Endothelial cell of umbilical vein (primary cell): ENCODE data around the gene INPP5J. TPM values are rescaled to one million over a fixed set of nuclear protein-coding genes. Genes with fewer than 3 reads are reported as not detected.
A peak's percentile ranks its signal among the peaks of the same experiment; 100 is the strongest.

Experiments
- BruUV-seq: library from RNA; stranded (reverse); fragments of 400-500 nt; replicated peaks from 2 replicates; lab custom pipeline; 2021; lab: Mats Ljungman, UMichigan
- CTCF ChIA-PET: fragments of 300-600, 350-600 bp; sonication (Branson Sonifier 250); formaldehyde crosslinking; loops from one replicate; lab custom pipeline; 2021; ENCODE audit warnings: antibody characterized with exemption, inconsistent platforms; lab: Charles Lee
- POLR2A ChIA-PET: fragments of 300-600, 350-600 bp; sonication (Branson Sonifier 250); formaldehyde crosslinking; loops from one replicate; lab custom pipeline; 2021; ENCODE audit warnings: antibody characterized with exemption, inconsistent platforms; lab: Charles Lee
- DNase-seq: peaks from one replicate; pipeline ENCODE4 v3.0.0-alpha.2; 2011; ENCODE audit warnings: low read depth, low spot score
- FAIRE-seq: peaks from 2 replicates; lab custom pipeline; 2011; peaks lifted over from hg19 to GRCh38; lab: Jason Lieb, UNC
- H2AFZ ChIP-seq: 2 replicates; pipeline ENCODE4 v1.6.0; 2012; ENCODE audit warnings: low read depth, low read length, control low read depth, inconsistent platforms
- H3K27ac ChIP-seq: 2 replicates; pipeline ENCODE4 v1.5.1; 2011; ENCODE audit warnings: low read depth, mild to moderate bottlenecking, control low read depth, low read length, moderate library complexity; ENCODE audit not compliant: insufficient read depth
- H3K27me3 ChIP-seq, 2 experiments: 2 replicates each; pipeline versions ENCODE4 v1.6.0 to v1.6.1; 2011; ENCODE audit warnings: low read length in 2 of 2, mixed read lengths in 1 of 2; ENCODE audit not compliant: control insufficient read depth in 2 of 2, insufficient read depth in 2 of 2
- H3K36me3 ChIP-seq, 2 experiments: 2 replicates in 1 of 2; 3 replicates in 1 of 2; pipeline ENCODE4 v1.5.1; 2011; ENCODE audit warnings: low read length in 2 of 2, mild to moderate bottlenecking in 1 of 2, moderate library complexity in 1 of 2; ENCODE audit not compliant: control insufficient read depth in 2 of 2, insufficient read depth in 2 of 2; ENCODE audit errors: extremely low read depth in 1 of 2
- H3K4me1 ChIP-seq: 3 replicates; pipeline ENCODE4 v1.5.1; 2011; ENCODE audit warnings: mild to moderate bottlenecking, low read length; ENCODE audit not compliant: control insufficient read depth, insufficient read depth; ENCODE audit errors: extremely low read depth
- H3K4me2 ChIP-seq: 2 replicates; pipeline ENCODE4 v1.6.1; 2011; ENCODE audit warnings: low read length, control low read depth, mixed read lengths; ENCODE audit not compliant: insufficient read depth
- H3K4me3 ChIP-seq, 3 experiments: fragments of 200-600 bp in 1 of 3; sonication (generic), shearing (Covaris generic) in 1 of 3; replicated peaks in 1 of 3; 2 replicates each; pipeline ENCODE4 v1.5.1; 2011 to 2016; ENCODE audit warnings: control low read depth in 3 of 3, low read length in 3 of 3, mild to moderate bottlenecking in 2 of 3, inconsistent platforms in 1 of 3, low read depth in 1 of 3, moderate library complexity in 1 of 3; ENCODE audit not compliant: insufficient read depth in 1 of 3
- H3K79me2 ChIP-seq: 2 replicates; pipeline ENCODE4 v1.6.0; 2012; ENCODE audit warnings: low read length, inconsistent platforms; ENCODE audit not compliant: control insufficient read depth, insufficient read depth
- H3K9ac ChIP-seq: replicated peaks from 2 replicates; pipeline ENCODE3; 2011; ENCODE audit warnings: low read length, control low read depth; ENCODE audit not compliant: insufficient read depth; ENCODE audit errors: extremely low read depth
- H3K9me1 ChIP-seq: replicated peaks from 3 replicates; pipeline ENCODE4 v1.6.0; 2011; ENCODE audit warnings: mild to moderate bottlenecking, low read length; ENCODE audit not compliant: control insufficient read depth, insufficient read depth; ENCODE audit errors: extremely low read depth
- H3K9me3 ChIP-seq: replicated peaks from 2 replicates; pipeline ENCODE4 v1.5.1; 2012; ENCODE audit warnings: low read length, inconsistent platforms; ENCODE audit not compliant: control insufficient read depth, insufficient read depth
- H4K20me1 ChIP-seq: replicated peaks from 2 replicates; pipeline ENCODE3; 2011; ENCODE audit warnings: mild to moderate bottlenecking, low read length; ENCODE audit not compliant: control insufficient read depth, insufficient read depth; ENCODE audit errors: extremely low read depth
- GATA2 ChIP-seq: IDR thresholded peaks from 2 replicates; pipeline ENCODE4 v1.7.0; 2011; ENCODE audit warnings: low read depth, mild to moderate bottlenecking, moderate library complexity, mixed read lengths, low read length; ENCODE audit not compliant: insufficient read length, insufficient read depth
- POLR2A ChIP-seq: IDR thresholded peaks from 2 replicates; pipeline ENCODE4 v1.6.1; 2012; ENCODE audit warnings: low read depth, mild to moderate bottlenecking, control low read depth, low read length
- POLR2AphosphoS5 ChIP-seq: IDR thresholded peaks from 2 replicates; pipeline ENCODE4 v1.6.1; 2012; ENCODE audit warnings: low read depth, mild to moderate bottlenecking, control low read depth, low read length, moderate library complexity; ENCODE audit not compliant: insufficient read depth
- dilution Hi-C: fragments of 300-500 bp; cut with MboI; formaldehyde crosslinking; loops from one replicate; pipeline ENCODE4 v1.15.0; 2019; ENCODE audit warnings: low sequenced_read_pairs; ENCODE audit not compliant: extremely low pct_ligation_motif_present
- intact Hi-C: fragments of 100-400 bp; cut with micrococcal nuclease; formaldehyde crosslinking; loops from one replicate; pipeline ENCODE4 v1.10.0; 2022
- polyA plus RNA-seq, 4 experiments: library from polyadenylated mRNA; depleted of rRNA in 3 of 4; stranded (reverse) in 3 of 4; unstranded in 1 of 4; fragments of >200 nt; gene quantifications; 2 replicates each; pipeline versions ENCODE4 v1.2.1 to v1.2.3, GENCODE V29; 2011 to 2012; ENCODE audit warnings: missing spikeins in 1 of 4
- total RNA-seq: library from RNA; stranded (reverse); gene quantifications from 2 replicates; pipeline ENCODE4 v1.2.3, GENCODE V29; 2021
- TF ChIP-seq, protein P1 (sequence below): IDR thresholded peaks from 2 replicates; pipeline ENCODE4 v1.6.1; 2011; ENCODE audit not compliant: insufficient read depth, insufficient read length

Gene INPP5J
- total and polyA plus RNA-seq, 2 donors (not counting 3 experiments of a cell fraction or from before 2014, with no cell fraction given) = 0.43 to 0.49 TPM

DNA sequence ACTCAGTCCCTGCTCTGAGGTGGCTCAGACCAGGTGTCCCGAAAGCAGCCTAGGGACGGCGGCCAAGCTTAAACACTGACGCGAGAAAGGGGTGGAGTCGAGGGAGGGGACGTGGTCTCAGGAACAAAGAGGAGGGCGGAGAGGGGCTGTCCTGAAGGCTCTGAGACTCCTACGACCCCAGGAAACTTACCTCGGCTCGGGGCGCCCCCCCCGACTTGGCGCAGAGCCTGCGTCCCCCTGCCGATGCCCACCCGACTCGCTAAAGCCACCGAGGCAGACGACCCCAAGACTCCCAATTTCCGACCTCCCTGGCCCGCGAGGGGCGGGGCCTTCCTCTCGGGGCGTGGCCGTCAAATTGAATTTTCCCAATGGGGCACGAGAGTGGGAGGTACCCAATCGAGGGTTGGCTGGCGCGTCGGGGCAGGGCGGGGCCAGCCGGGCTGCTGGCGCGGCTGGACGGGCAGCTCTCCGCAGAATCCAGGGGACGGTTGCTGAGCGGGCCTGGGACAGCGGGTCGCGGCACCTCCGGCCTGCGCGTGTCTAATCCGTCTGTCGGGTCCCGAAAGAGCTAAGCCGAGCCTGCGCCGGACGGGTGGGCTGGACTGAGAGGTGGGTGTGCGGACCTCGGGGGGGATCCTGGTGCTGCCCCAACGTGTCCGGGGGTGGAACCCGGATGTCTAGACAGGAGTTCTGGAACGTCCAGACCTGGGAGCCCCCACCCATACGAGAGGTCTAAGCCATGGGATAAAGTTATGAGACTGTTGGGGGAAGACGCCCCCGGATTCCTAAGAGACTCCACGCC lies 41.7 kb upstream of the INPP5J start, which contains the start of gene SMTN:
Gene SMTN (plus strand): TSS at position 471 of the 802 bp plus-strand sequence. CDS start 1,941 bp downstream, outside the sequence.
- dilution Hi-C loops = no loop called here
- Histone ChIP-seq H3K9ac (peak within 1 kb of the TSS; percentile 93), H4K20me1 (no peaks in the 10 kb centered on the region), H3K4me3 (peak within 1 kb of the TSS; percentile 47 to 85 (median 65)), H3K36me3 (peaks cover 0 to 4% of the 10 kb centered on the region in 2 experiments), H3K9me1 (no peaks in the 10 kb centered on the region), H3K79me2 (peaks cover 47% of the 10 kb centered on the region), H3K4me1 (peaks cover 33% of the 10 kb centered on the region), H3K4me2 (peak within 1 kb of the TSS; percentile 74), H3K9me3 (no peaks in the 10 kb centered on the region), H2AFZ (peak within 1 kb of the TSS; percentile 69), H3K27ac (peak within 1 kb of the TSS; percentile 96), H3K27me3 (no peaks in the 10 kb centered on the region)
- BruUV-seq = TSS peak; percentile 73
- peak; percentile 93 for FAIRE-seq
- intact Hi-C loops = loop anchor here (1.0 kb wide), 1 partner anchor 35 kb away; no protein-coding TSS in a partner anchor
- ChIA-PET POLR2A (interaction anchor here (0.6 to 3.1 kb wide), 13 partner anchors 8 to 436 kb away, joined by 3 to 44 read pairs (median 5); partner anchors contain the start of genes MORC2 and TUG1), CTCF (interaction anchor here (1.0 to 5.9 kb wide), 9 partner anchors 15 to 192 kb away, joined by 3 to 130 read pairs (median 4); partner anchors contain the start of genes MORC2, SELENOM and TUG1)
- DNase-seq = peak; percentile 96
- TF ChIP-seq GATA2 (no peak), POLR2A (peak; percentile 97), POLR2AphosphoS5 (peak; percentile 96)
- TF ChIP-seq, protein P1, sequence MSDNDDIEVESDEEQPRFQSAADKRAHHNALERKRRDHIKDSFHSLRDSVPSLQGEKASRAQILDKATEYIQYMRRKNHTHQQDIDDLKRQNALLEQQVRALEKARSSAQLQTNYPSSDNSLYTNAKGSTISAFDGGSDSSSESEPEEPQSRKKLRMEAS = no peak
